SK-N-SH (cell line): Measurements from ENCODE around the gene TNFRSF17. TPM values are rescaled to one million over a fixed set of nuclear protein-coding genes. Genes with fewer than 3 reads are reported as not detected.

Experiments
- CTCF ChIA-PET: fragments of 300-600, 350-600 bp; formaldehyde crosslinking; extraction: SDS; loops from one replicate; lab custom pipeline; 2021; lab: Yijun Ruan, JAX
- POLR2A ChIA-PET: fragments of 350-600 bp; sonication (Branson Sonifier 250); formaldehyde crosslinking; extraction: SDS; loops from one replicate; lab custom pipeline; 2020; ENCODE audit warnings: antibody characterized with exemption, inconsistent platforms; lab: Yijun Ruan, JAX
- DNase-seq: peaks from one replicate; pipeline ENCODE4 v3.0.0; 2012
- H2AFZ ChIP-seq: fragments of 200-600 bp; sonication (generic); 2 replicates; pipeline ENCODE4 v1.8.1; 2016; ENCODE audit warnings: antibody characterized with exemption, mild to moderate bottlenecking, low read depth
- H3F3A ChIP-seq: fragments of 200-600 bp; sonication (generic); replicated peaks from 2 replicates; pipeline ENCODE3; 2016; ENCODE audit warnings: antibody characterized with exemption, mild to moderate bottlenecking; ENCODE audit not compliant: insufficient read depth
- H3K27ac ChIP-seq, 2 experiments: fragments of 200-500 bp in 1 of 2; fragments of 200-600 bp in 1 of 2; sonication (Bioruptor generic) in 1 of 2; sonication (generic), shearing (Covaris generic) in 1 of 2; 2 replicates each; pipeline versions ENCODE4 v1.5.1 to v1.6.1; 2014 to 2016; ENCODE audit warnings: low read depth in 2 of 2, inconsistent platforms in 1 of 2, low read length in 1 of 2, mild to moderate bottlenecking in 1 of 2, mixed read lengths in 1 of 2
- H3K27me3 ChIP-seq: fragments of 200-600 bp; sonication (generic), shearing (Covaris generic); 2 replicates; pipeline ENCODE4 v1.6.1; 2016; ENCODE audit warnings: mixed run types; ENCODE audit not compliant: insufficient read depth
- H3K36me3 ChIP-seq, 2 experiments: fragments of 200-500 bp in 1 of 2; fragments of 200-600 bp in 1 of 2; sonication (Bioruptor generic) in 1 of 2; sonication (generic) in 1 of 2; replicated peaks in 1 of 2; 2 replicates each; pipeline versions ENCODE3 to v1.5.1; 2014 to 2016; ENCODE audit warnings: low read length in 1 of 2, mild to moderate bottlenecking in 1 of 2; ENCODE audit not compliant: insufficient read depth in 2 of 2, control insufficient read depth in 1 of 2
- H3K4me1 ChIP-seq, 2 experiments: fragments of 200-500 bp in 1 of 2; fragments of 200-600 bp in 1 of 2; sonication (Bioruptor generic) in 1 of 2; sonication (generic), shearing (Covaris generic) in 1 of 2; 2 replicates each; pipeline versions ENCODE4 v1.5.1 to v1.6.1; 2014 to 2016; ENCODE audit warnings: low read depth in 1 of 2, low read length in 1 of 2, mixed run types in 1 of 2; ENCODE audit not compliant: insufficient read depth in 2 of 2, control insufficient read depth in 1 of 2
- H3K4me2 ChIP-seq: fragments of 200-600 bp; sonication (generic), shearing (Covaris generic); 2 replicates; pipeline ENCODE4 v1.6.1; 2017; ENCODE audit warnings: mixed run types
- H3K4me3 ChIP-seq, 2 experiments: fragments of 200-500 bp in 1 of 2; fragments of 200-600 bp in 1 of 2; sonication (Bioruptor generic) in 1 of 2; sonication (generic), shearing (Covaris generic) in 1 of 2; 2 replicates each; pipeline versions ENCODE4 v1.5.1 to v1.8.1; 2014 to 2016; ENCODE audit warnings: low read depth in 2 of 2, inconsistent platforms in 1 of 2, low read length in 1 of 2, mild to moderate bottlenecking in 1 of 2, mixed read lengths in 1 of 2, moderate library complexity in 1 of 2
- H3K79me2 ChIP-seq: fragments of 200-600 bp; sonication (generic); 2 replicates; pipeline ENCODE4 v1.8.1; 2017; ENCODE audit warnings: mild to moderate bottlenecking; ENCODE audit not compliant: insufficient read depth
- H3K9ac ChIP-seq: fragments of 200-600 bp; sonication (generic); 2 replicates; pipeline ENCODE4 v1.6.1; 2017; ENCODE audit warnings: mixed run types
- H3K9me2 ChIP-seq: fragments of 200-600 bp; sonication (generic); 2 replicates; pipeline ENCODE4 v1.6.1; 2017; ENCODE audit warnings: mixed run types
- H3K9me3 ChIP-seq: fragments of 200-600 bp; sonication (generic); 2 replicates; pipeline ENCODE4 v1.6.1; 2017; ENCODE audit warnings: mixed run types, mild to moderate bottlenecking, moderate library complexity
- H4K20me1 ChIP-seq: fragments of 200-600 bp; sonication (generic); 2 replicates; pipeline ENCODE4 v1.6.1; 2017; ENCODE audit warnings: mild to moderate bottlenecking, mixed run types; ENCODE audit not compliant: insufficient read depth
- CHD2 ChIP-seq: fragments of 150-350 bp; IDR thresholded peaks from 2 replicates; pipeline ENCODE4 v1.6.1; 2018; ENCODE audit warnings: low read length; ENCODE audit not compliant: partially characterized antibody
- CTCF ChIP-seq: fragments of 200-600 bp; sonication (generic); IDR thresholded peaks from 2 replicates; pipeline ENCODE4 v1.6.1; 2017; ENCODE audit warnings: antibody characterized with exemption, mild to moderate bottlenecking, moderate library complexity
- ELF1 ChIP-seq: IDR thresholded peaks from 2 replicates; pipeline ENCODE4 v1.4.0; 2012
- FOSL2 ChIP-seq: IDR thresholded peaks from 2 replicates; pipeline ENCODE4 v1.4.0; 2012; ENCODE audit warnings: low read depth, mild to moderate bottlenecking, moderate library complexity, borderline replicate concordance
- GATA2 ChIP-seq: sonication (generic); formaldehyde crosslinking; IDR thresholded peaks from 2 replicates; pipeline ENCODE4 v1.5.0; 2020; ENCODE audit warnings: mild to moderate bottlenecking, missing genetic modification reagents
- MAX ChIP-seq: IDR thresholded peaks from 2 replicates; pipeline ENCODE4 v1.4.0; 2012; ENCODE audit warnings: low read depth
- MXI1 ChIP-seq: IDR thresholded peaks from 2 replicates; pipeline ENCODE4 v1.6.1; 2012; ENCODE audit warnings: mild to moderate bottlenecking, low read depth, low read length, improper control_type of control experiment
- POLR2AphosphoS5 ChIP-seq: IDR thresholded peaks from 2 replicates; pipeline ENCODE4 v1.6.1; 2012; ENCODE audit warnings: low read depth, low read length
- REST ChIP-seq: IDR thresholded peaks from 2 replicates; pipeline ENCODE4 v1.6.1; 2012; ENCODE audit warnings: mild to moderate bottlenecking, low read depth, low read length, moderate library complexity
- RFX5 ChIP-seq: IDR thresholded peaks from 2 replicates; pipeline ENCODE4 v1.6.1; 2012; ENCODE audit warnings: mild to moderate bottlenecking, improper control_type of control experiment, low read length
- SIN3A ChIP-seq: IDR thresholded peaks from 2 replicates; pipeline ENCODE4 v1.6.1; 2012; ENCODE audit warnings: low read depth, mild to moderate bottlenecking, low read length, moderate library complexity, borderline replicate concordance
- TAF1 ChIP-seq: IDR thresholded peaks from 2 replicates; pipeline ENCODE4 v1.6.1; 2012; ENCODE audit warnings: low read depth, mild to moderate bottlenecking, low read length, moderate library complexity, borderline replicate concordance
- TCF12 ChIP-seq: IDR thresholded peaks from 2 replicates; pipeline ENCODE4 v1.4.0; 2012
- TEAD4 ChIP-seq: IDR thresholded peaks from 2 replicates; pipeline ENCODE4 v1.4.0; 2012; ENCODE audit warnings: mild to moderate bottlenecking, borderline replicate concordance; ENCODE audit not compliant: insufficient read depth
- YY1 ChIP-seq: IDR thresholded peaks from 2 replicates; pipeline ENCODE4 v1.4.0; 2012; ENCODE audit warnings: low read depth, mild to moderate bottlenecking
- ZBTB33 ChIP-seq: IDR thresholded peaks from 2 replicates; pipeline ENCODE4 v1.4.0; 2012; ENCODE audit warnings: low read depth, borderline replicate concordance
- whole genome bisulfite sequencing: methylation state at CpG from one replicate; pipeline ENCODE4 v1.1.6; 2017; ENCODE audit warnings: low lambda C conversion rate; 5-methylcytosine and 5-hydroxymethylcytosine counted together
- polyA plus RNA-seq, 3 experiments: library from polyadenylated mRNA; depleted of rRNA; stranded (reverse); fragments of >200 nt; gene quantifications; 2 replicates each; pipeline ENCODE4 v1.2.3, GENCODE V29; 2012

The TNFRSF17 gene
- polyA plus RNA-seq, 1 of the 3 experiments (the other 2 are of a cell fraction), result not detected

- CTCF ChIA-PET, result interaction anchor here (0.6 to 0.9 kb wide), 2 partner anchors 74 to 1381 kb away, joined by 3 read pairs; no protein-coding TSS in a partner anchor
- no peak for TF ChIP-seq GATA2 (CRISPR knock-in tag)
- Histone ChIP-seq H3K27me3 (no peaks in the 10 kb centered on the region), H3K4me1 (no peaks in the 10 kb centered on the region), H3K9me2 (no peaks in the 10 kb centered on the region), H3K27ac (no peak overlapping the region), H4K20me1 (no peaks in the 10 kb centered on the region), H3K36me3 (no peaks in the 10 kb centered on the region), H3K9me3 (no peaks in the 10 kb centered on the region), H3K4me2 (no peak overlapping the region), H3F3A (no peaks in the 10 kb centered on the region), H3K9ac (no peak overlapping the region), H2AFZ (no peak overlapping the region), H3K4me3 (no peak overlapping the region), H3K79me2 (peaks cover 15% of the 10 kb centered on the region)
- POLR2A ChIA-PET, result interaction anchor here (0.5 kb wide), 1 partner anchor 26 kb away, joined by 4 read pairs; no protein-coding TSS in a partner anchor
- 90% methylated on average over 8 of the region's 8 CpGs for WGBS
- no peak for DNase-seq
These were observed 29.4 kb downstream of the TNFRSF17 start for GRCh38 chr16:11994143-11995119.

GRCh38 chr16:11996433-11997330 lies 31.7 kb downstream of the TNFRSF17 start:
- H3K4me2 ChIP-seq, result no peak overlapping the region
- no peak overlapping the region for H3K27ac ChIP-seq
- H3K79me2 ChIP-seq, result peaks cover 12% of the 10 kb centered on the region
- DNase-seq, result no peak
- H2AFZ ChIP-seq, result no peak overlapping the region
- no peaks in the 10 kb centered on the region for H4K20me1 ChIP-seq
- no peaks in the 10 kb centered on the region for H3K9me3 ChIP-seq
- H3K9me2 ChIP-seq, result no peaks in the 10 kb centered on the region
- 90% methylated on average over 9 of the region's 9 CpGs for WGBS
- H3K4me1 ChIP-seq, result no peaks in the 10 kb centered on the region
- H3K4me3 ChIP-seq, result no peak overlapping the region
- H3K27me3 ChIP-seq, result no peaks in the 10 kb centered on the region
- H3K36me3 ChIP-seq, result no peaks in the 10 kb centered on the region
- POLR2A ChIA-PET, result interaction anchor here (1.5 kb wide), 1 partner anchor 20 kb away, joined by 6 read pairs; the partner anchor contains the start of gene SNX29
- H3F3A ChIP-seq, result no peaks in the 10 kb centered on the region
- CTCF ChIA-PET, result interaction anchor here (0.7 kb wide), 1 partner anchor 14 kb away, joined by 4 read pairs; no protein-coding TSS in a partner anchor
- no peak overlapping the region for H3K9ac ChIP-seq
- TF ChIP-seq REST (no peak), MXI1 (no peak), POLR2AphosphoS5 (no peak), CTCF (no peak), TEAD4 (no peak), CHD2 (no peak), RFX5 (no peak), SIN3A (no peak), FOSL2 (no peak), YY1 (no peak), TAF1 (no peak), TCF12 (no peak), MAX (no peak), ZBTB33 (no peak), ELF1 (no peak)
